Activated CD8-positive, alpha-beta memory T cell treated with anti-CD3 and anti-CD28 coated beads for 4 hours (primary cell): ENCODE results near the gene CRYBA1.

Experiments used
- DNase-seq, 2 donors: peaks; one replicate each; pipeline ENCODE4 v3.0.0-alpha.2; 2020; ENCODE audit warnings: low read depth in 2 of 2

Gene CRYBA1

GRCh38 chr17:29279397-29280070, 32.9 kb downstream of the CRYBA1 start:
- DNase-seq: no peak

- DNase-seq: no peak
These were observed 36.8 kb downstream of the CRYBA1 start for GRCh38 chr17:29283496-29283895.

GRCh38 chr17:29283961-29284360, 37.3 kb downstream of the CRYBA1 start:
- no peak for DNase-seq

- DNase-seq: no peak
These were observed 43.2 kb downstream of the CRYBA1 start for GRCh38 chr17:29289852-29290251.

- DNase-seq: no peak
These were observed 44.6 kb downstream of the CRYBA1 start for GRCh38 chr17:29291163-29291752.

GRCh38 chr17:29292071-29292991, 45.7 kb downstream of the CRYBA1 start:
- DNase-seq: peak; percentile 30 to 44

- peak; percentile 33 to 35 for DNase-seq
These were observed 46.6 kb downstream of the CRYBA1 start for GRCh38 chr17:29292992-29293889.

- DNase-seq: peak; percentile 95 to 96
These were observed 47.4 kb downstream of the CRYBA1 start, which contains the start of gene NUFIP2 for GRCh38 chr17:29293890-29294579. NUFIP2 (minus strand) TSS chr17:29294148; CDS start chr17:29294059, 89 bp downstream.

DNA sequence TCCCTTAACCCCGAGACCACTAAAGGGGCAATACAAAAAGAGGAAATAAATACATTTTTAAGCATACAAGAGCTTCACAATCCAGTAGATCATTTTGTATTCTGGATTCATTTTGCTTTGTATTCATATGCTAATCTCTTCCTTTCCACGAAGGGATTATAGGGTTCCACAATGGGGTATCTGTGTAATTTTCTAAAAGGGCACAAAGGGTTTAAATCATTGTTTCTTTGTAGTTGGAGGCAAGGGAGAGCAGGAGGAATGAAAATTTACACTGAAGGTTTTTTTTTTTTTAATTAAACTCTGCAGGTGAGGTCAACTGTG, 47.9 kb downstream of the CRYBA1 start:
- no peak for DNase-seq

DNA sequence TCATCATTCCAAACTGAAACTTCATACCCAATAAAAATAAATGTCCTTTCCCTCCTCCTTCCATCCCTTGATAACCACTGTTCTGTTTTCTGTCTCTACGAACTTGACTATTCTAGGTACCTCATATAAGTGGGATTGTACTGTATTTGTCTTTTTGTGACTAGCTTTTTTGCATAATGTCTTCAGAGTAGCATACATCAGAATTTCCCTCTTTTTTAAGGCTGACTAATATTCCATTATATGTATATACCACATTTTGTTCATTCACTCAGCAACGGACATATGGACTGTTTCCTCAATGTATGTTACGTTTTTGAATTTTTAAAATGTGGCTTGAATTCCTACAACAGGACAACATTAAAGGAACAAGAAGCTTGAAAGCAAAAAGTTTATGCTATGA, 48.8 kb downstream of the CRYBA1 start:
- DNase-seq: no peak

- no peak for DNase-seq
These were observed 52.4 kb downstream of the CRYBA1 start for GRCh38 chr17:29299031-29299430.

DNA sequence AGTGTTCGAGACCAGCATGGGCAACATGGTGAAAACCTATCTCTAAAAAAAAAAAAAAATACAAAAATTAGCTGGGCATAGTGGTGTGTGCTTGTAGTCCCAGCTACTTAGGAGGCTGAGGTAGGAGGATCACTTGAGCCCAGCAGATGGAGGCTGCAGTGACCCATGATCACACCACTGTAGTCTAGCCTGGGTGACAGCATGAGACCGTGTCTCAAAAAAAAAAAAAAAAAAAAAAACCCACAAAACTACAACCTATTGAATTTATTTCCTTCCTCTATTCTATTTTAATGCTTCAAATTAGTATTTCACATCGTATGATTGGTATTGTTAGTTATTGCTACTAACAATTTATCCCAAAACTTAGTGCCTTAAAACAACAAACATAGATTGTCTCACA, 56.7 kb downstream of the CRYBA1 start:
- DNase-seq: no peak
